GM18951 (cell line): Measurements from ENCODE around the gene SLC37A2.
"Not testable (repeated sequence)": the region's sequence is repeated elsewhere in the genome, so short reads cannot be mapped to it uniquely, and the experiment has no call there.

ENCODE experiments used
- POLR2A ChIP-seq: IDR thresholded peaks from 4 replicates; pipeline ENCODE4 v1.6.1; 2011; ENCODE audit warnings: mild to moderate bottlenecking; ENCODE audit not compliant: insufficient read length, insufficient read depth; ENCODE audit errors: extremely low read depth
- in situ Hi-C: fragments of 300-500 bp; cut with MboI; formaldehyde crosslinking; loops from one replicate; pipeline ENCODE4 v1.12.0; 2022; ENCODE audit warnings: low sequenced_read_pairs, mixed read lengths, inconsistent platforms; ENCODE audit not compliant: unreplicated experiment

SLC37A2 gene

DNA sequence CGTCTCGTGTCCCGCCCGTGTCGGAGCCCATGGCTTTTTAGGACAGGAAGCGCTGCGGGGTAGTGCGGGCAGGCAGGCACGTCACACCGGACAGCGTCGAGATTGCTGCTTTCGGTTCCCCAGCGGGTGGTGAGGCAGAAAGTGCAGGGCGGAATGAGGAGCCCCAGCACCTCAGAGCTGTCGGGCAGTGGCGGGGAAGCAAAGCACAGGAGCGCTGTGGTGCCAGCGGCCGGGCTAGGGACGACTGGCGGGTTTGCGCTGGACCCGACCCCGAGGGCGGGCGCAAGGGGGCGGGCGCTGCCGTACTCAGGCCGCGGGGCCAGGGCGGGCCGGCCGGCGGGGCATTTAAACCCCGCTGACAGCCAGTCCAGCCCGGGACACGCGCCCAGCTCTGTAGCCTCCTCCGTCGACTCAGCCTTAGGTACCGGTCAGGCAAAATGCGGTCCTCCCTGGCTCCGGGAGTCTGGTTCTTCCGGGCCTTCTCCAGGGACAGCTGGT is at the start of gene SLC37A2:
Gene SLC37A2 (plus strand): TSS at position 375 of the 498 bp plus-strand sequence. CDS start 63 bp downstream, at position 438.
- TF ChIP-seq POLR2A = peak; percentile 86
- in situ Hi-C loops = no loop called here

GRCh38 chr11:125016413-125016812 is 46.7 kb upstream of the SLC37A2 start:
- in situ Hi-C loops = no loop called here
- no peak for TF ChIP-seq POLR2A

GRCh38 chr11:125020342-125020741 is 42.8 kb upstream of the SLC37A2 start:
- in situ Hi-C loops = no loop called here
- TF ChIP-seq POLR2A = no peak

- in situ Hi-C loops = no loop called here
- no peak for TF ChIP-seq POLR2A
These were observed 40.6 kb upstream of the SLC37A2 start for GRCh38 chr11:125022551-125022950.

DNA sequence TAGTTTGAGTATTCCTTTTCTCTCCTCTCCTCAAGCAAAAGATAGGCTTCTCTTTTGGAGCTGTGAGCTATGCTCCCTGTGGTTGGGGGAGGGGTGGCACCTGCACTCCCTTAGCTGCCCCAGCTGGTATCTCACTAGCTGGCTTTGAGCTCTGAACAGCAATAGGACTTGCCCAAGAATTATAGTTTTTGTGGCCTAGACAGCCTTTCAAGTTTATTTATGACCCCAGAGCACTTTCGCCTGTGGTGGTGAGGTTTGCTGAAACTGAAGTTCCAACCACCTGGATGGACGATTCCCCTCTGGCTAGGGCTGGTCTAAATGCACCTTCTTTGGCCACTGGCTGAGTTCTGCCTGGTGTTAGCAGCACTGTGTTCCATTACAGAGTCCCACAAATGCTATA is 37.1 kb upstream of the SLC37A2 start:
- no peak for TF ChIP-seq POLR2A
- in situ Hi-C loops = no loop called here

GRCh38 chr11:125029431-125029830 is 33.7 kb upstream of the SLC37A2 start:
- in situ Hi-C loops = not testable (repeated sequence)

DNA sequence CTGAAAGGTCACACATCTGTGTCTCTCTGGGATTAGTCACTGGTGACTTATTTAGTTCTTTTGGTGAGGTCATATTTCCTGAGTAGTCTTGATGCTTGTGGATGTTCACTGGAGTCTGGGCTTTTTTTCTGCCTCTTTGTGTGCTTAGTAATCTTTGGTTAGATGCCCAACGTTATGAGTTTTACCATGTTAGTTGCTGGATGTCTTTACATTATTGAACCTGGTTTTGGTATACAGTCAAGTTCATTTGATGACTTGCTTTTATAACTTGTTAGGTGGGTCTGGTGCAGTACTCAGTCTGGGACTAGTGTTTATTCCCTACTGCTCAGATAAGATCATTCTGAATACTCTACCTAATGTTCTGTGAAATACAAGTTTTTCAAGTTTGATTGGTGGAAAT is 26.2 kb upstream of the SLC37A2 start:
- TF ChIP-seq POLR2A = no peak
- in situ Hi-C loops = no loop called here

GRCh38 chr11:125049164-125049792 is 13.8 kb upstream of the SLC37A2 start:
- TF ChIP-seq POLR2A = no peak
- in situ Hi-C loops = no loop called here

DNA sequence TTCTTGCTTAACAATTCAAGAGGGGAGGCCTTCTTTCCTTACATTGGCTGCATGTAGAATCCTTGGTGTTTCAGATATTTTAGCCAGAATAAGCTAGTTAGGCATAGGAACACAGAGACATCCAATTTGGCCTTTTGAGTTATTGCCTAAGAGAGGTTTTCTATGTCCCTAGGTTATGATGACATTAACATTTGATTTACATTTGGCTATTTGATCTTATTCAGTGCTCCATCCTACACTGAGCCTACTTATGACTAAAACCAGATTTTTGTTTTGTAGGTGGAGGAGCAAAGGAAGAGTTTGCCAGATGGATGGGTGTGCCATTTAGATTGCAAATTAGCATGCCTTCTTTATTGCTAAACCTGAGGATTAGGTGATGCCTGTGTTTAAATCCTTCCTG is 11.1 kb upstream of the SLC37A2 start:
- in situ Hi-C loops = no loop called here
- no peak for TF ChIP-seq POLR2A

GRCh38 chr11:125053167-125053566 is 9.9 kb upstream of the SLC37A2 start:
- in situ Hi-C loops = no loop called here
- no peak for TF ChIP-seq POLR2A

DNA sequence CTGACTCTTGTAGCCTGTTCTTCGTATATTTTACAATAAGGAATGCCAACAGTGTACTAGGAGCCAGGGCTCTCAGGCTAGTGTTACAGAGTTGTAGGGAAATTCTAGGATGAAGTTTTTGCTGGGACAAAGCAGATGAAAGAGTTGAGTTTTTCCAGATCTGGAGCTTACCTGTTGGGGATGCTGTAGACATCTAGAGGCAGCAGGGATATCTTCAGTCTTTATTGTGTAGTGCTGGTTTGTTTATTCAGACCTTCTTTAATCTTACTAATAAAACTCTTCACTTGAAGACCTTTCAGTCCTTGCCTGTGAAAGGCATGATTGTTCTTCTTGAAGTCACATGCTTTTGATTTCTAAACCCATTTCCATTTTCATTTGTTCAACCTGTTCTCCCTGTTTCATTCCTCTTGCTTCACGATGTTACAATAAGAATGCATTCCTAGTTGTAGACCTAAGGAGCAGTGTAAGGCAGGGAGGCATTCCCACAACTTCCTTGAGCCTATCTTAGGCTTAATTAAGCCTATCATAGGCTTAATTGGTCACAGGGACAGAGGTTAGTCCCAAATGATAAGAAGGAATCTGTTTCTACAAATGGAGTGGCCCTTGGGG is 7.9 kb upstream of the SLC37A2 start:
- no peak for TF ChIP-seq POLR2A

DNA sequence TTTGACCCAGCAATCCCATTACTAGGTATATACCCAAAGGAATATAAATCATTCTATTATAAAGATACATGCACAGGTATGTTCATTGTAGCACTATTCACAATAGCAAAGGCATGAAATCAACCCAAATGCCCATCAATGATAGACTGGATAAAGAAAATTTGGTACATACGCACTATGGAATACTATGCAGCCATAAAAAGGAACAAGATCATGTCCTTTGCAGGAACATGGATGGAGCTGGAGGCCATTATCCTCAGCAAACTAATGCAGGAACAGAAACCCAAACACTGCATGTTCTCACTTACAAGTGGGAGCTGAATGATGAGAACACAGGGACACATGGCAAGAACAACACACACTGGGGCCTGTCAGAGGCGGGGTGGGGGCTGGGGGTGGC is 7.0 kb upstream of the SLC37A2 start:
- in situ Hi-C loops = not testable (repeated sequence)

More for the DNA sequence above, 7.9 kb upstream of the SLC37A2 start:
- in situ Hi-C loops = no loop called here

DNA sequence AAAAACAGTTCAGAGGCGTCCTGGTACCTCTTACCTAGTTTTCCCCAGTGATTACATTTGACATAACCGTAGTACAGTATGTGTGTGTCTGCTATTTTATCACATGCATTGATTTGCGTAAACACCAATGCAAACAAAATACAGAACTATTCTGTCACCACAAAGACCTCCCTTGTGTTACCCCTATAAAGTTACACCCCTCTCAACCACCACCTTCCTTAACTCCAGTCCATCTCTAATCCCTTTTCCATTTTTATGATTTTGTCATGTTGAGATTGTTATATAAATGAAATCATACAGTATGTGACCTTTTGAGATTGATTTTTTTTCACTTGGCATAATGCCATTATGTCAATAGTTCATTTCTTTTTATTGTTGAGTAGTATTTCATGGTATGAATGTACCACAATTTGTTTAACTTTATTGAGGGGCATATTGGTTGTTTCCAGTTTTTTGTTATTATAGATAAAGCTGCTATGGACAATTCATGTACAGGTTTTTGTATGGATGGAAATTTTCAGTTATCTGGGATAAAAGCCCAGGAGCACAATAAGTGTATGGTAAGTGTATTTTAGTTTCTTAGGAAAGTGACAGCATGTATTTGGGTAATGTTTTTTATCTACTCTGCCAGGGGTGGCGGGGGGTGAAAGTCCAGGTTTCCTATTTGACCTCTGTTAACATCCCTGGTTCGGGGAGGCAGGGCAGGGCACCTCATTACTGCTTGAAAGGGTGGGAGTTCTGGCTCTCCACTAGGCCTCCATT is 6.0 kb upstream of the SLC37A2 start:
- in situ Hi-C loops = no loop called here
- no peak for TF ChIP-seq POLR2A

- no peak for TF ChIP-seq POLR2A
- in situ Hi-C loops = no loop called here
These were observed 5.5 kb upstream of the SLC37A2 start for GRCh38 chr11:125057693-125058016.
